ENCODE results near the gene AOAH.

The AOAH gene

GRCh38 chr7:36564489-36564888, 159.8 kb downstream of the AOAH start:
- no peak overlapping the region for H3K9ac ChIP-seq (ENCODE audit: low read length)
- no peaks in the 10 kb centered on the region for H3K4me1 ChIP-seq (ENCODE audit: control insufficient read depth, insufficient read depth, low read length)
- H3K27ac ChIP-seq (ENCODE audit: low read depth, low read length) = no peak overlapping the region
- H3K4me3 ChIP-seq (ENCODE audit: low read length) = no peak overlapping the region
- H3K27me3 ChIP-seq (ENCODE audit: control insufficient read depth, insufficient read depth, low read length) = no peaks in the 10 kb centered on the region
- H3K36me3 ChIP-seq (ENCODE audit: control insufficient read depth, insufficient read depth, low read length) = no peaks in the 10 kb centered on the region

GRCh38 chr7:36563706-36564327, 160.5 kb downstream of the AOAH start:
- no peaks in the 10 kb centered on the region for H3K4me1 ChIP-seq (ENCODE audit: control insufficient read depth, insufficient read depth, low read length)
- H3K36me3 ChIP-seq (ENCODE audit: control insufficient read depth, insufficient read depth, low read length) = no peaks in the 10 kb centered on the region
- H3K9ac ChIP-seq (ENCODE audit: low read length) = no peak overlapping the region
- no peaks in the 10 kb centered on the region for H3K27me3 ChIP-seq (ENCODE audit: control insufficient read depth, insufficient read depth, low read length)
- no peak overlapping the region for H3K4me3 ChIP-seq (ENCODE audit: low read length)
- H3K27ac ChIP-seq (ENCODE audit: low read depth, low read length) = no peak overlapping the region

GRCh38 chr7:36562121-36562520, 162.2 kb downstream of the AOAH start:
- H3K4me3 ChIP-seq (ENCODE audit: low read length) = no peak overlapping the region
- no peaks in the 10 kb centered on the region for H3K27me3 ChIP-seq (ENCODE audit: control insufficient read depth, insufficient read depth, low read length)
- no peak overlapping the region for H3K27ac ChIP-seq (ENCODE audit: low read depth, low read length)
- H3K9ac ChIP-seq (ENCODE audit: low read length) = no peak overlapping the region
- no peaks in the 10 kb centered on the region for H3K36me3 ChIP-seq (ENCODE audit: control insufficient read depth, insufficient read depth, low read length)
- H3K4me1 ChIP-seq (ENCODE audit: control insufficient read depth, insufficient read depth, low read length) = no peaks in the 10 kb centered on the region

DNA sequence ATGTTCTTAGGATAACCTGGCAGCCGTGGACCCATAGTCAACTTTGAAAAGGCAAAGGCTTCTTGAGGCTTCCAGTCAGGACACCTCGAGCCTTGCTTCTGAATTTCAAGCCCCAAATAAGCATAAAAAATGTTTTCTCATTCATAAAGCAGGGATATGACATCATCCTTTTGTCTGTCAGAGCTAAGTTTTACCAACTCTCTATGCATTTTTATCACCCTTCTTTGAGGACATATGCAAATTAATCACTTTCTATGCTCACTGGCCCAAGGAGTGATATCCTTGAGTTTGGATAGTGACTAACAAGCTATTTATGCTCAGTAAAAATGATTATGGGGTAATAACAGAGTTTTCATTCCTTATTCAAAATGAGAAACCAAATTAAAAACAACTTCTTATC, 175.3 kb downstream of the AOAH start:
- no peaks in the 10 kb centered on the region for H3K27me3 ChIP-seq (ENCODE audit: control insufficient read depth, insufficient read depth, low read length)
- no peak overlapping the region for H3K9ac ChIP-seq (ENCODE audit: low read length)
- H3K27ac ChIP-seq (ENCODE audit: low read depth, low read length) = no peak overlapping the region
- H3K36me3 ChIP-seq (ENCODE audit: control insufficient read depth, insufficient read depth, low read length) = no peaks in the 10 kb centered on the region
- H3K4me3 ChIP-seq (ENCODE audit: low read length) = no peak overlapping the region
- H3K4me1 ChIP-seq (ENCODE audit: control insufficient read depth, insufficient read depth, low read length) = no peaks in the 10 kb centered on the region

- no peak overlapping the region for H3K9ac ChIP-seq (ENCODE audit: low read length)
- no peaks in the 10 kb centered on the region for H3K36me3 ChIP-seq (ENCODE audit: control insufficient read depth, insufficient read depth, low read length)
- no peaks in the 10 kb centered on the region for H3K27me3 ChIP-seq (ENCODE audit: control insufficient read depth, insufficient read depth, low read length)
- no peak overlapping the region for H3K27ac ChIP-seq (ENCODE audit: low read depth, low read length)
- H3K4me1 ChIP-seq (ENCODE audit: control insufficient read depth, insufficient read depth, low read length) = no peaks in the 10 kb centered on the region
- H3K4me3 ChIP-seq (ENCODE audit: low read length) = no peak overlapping the region
Observed at GRCh38 chr7:36547416-36547815, 176.9 kb downstream of the AOAH start.

DNA sequence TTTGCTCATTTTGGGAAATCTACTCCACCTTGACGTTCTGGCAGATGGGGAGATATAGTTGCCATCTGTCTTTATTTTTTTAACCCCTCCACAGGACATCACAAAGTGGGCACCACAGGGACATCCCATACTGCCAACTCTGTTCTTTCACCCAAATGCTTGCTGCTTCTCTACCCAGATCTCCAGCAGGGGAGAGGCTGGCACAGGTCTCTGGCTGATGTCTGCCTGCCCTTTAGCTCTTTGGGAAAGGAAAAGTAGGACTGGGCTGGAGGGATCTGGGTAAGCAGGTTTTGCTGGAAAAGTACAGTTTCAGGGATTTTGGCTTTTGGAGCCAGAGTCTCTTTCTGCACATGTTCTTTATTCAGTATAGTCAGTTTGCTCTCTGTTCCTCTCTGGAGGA, 178.0 kb downstream of the AOAH start:
- no peak overlapping the region for H3K27ac ChIP-seq (ENCODE audit: low read depth, low read length)
- no peaks in the 10 kb centered on the region for H3K36me3 ChIP-seq (ENCODE audit: control insufficient read depth, insufficient read depth, low read length)
- H3K4me1 ChIP-seq (ENCODE audit: control insufficient read depth, insufficient read depth, low read length) = no peaks in the 10 kb centered on the region
- no peak overlapping the region for H3K4me3 ChIP-seq (ENCODE audit: low read length)
- H3K9ac ChIP-seq (ENCODE audit: low read length) = no peak overlapping the region
- H3K27me3 ChIP-seq (ENCODE audit: control insufficient read depth, insufficient read depth, low read length) = no peaks in the 10 kb centered on the region

- no peaks in the 10 kb centered on the region for H3K27me3 ChIP-seq (ENCODE audit: control insufficient read depth, insufficient read depth, low read length)
- H3K36me3 ChIP-seq (ENCODE audit: control insufficient read depth, insufficient read depth, low read length) = no peaks in the 10 kb centered on the region
- no peak overlapping the region for H3K27ac ChIP-seq (ENCODE audit: low read depth, low read length)
- no peaks in the 10 kb centered on the region for H3K4me1 ChIP-seq (ENCODE audit: control insufficient read depth, insufficient read depth, low read length)
- no peak overlapping the region for H3K9ac ChIP-seq (ENCODE audit: low read length)
- no peak overlapping the region for H3K4me3 ChIP-seq (ENCODE audit: low read length)
Observed at GRCh38 chr7:36545291-36545690, 179.0 kb downstream of the AOAH start.

- no peaks in the 10 kb centered on the region for H3K27me3 ChIP-seq (ENCODE audit: control insufficient read depth, insufficient read depth, low read length)
- H3K36me3 ChIP-seq (ENCODE audit: control insufficient read depth, insufficient read depth, low read length) = no peaks in the 10 kb centered on the region
- no peak overlapping the region for H3K9ac ChIP-seq (ENCODE audit: low read length)
- H3K4me3 ChIP-seq (ENCODE audit: low read length) = no peak overlapping the region
- H3K27ac ChIP-seq (ENCODE audit: low read depth, low read length) = no peak overlapping the region
- no peaks in the 10 kb centered on the region for H3K4me1 ChIP-seq (ENCODE audit: control insufficient read depth, insufficient read depth, low read length)
Observed at GRCh38 chr7:36538126-36538525, 186.2 kb downstream of the AOAH start.

DNA sequence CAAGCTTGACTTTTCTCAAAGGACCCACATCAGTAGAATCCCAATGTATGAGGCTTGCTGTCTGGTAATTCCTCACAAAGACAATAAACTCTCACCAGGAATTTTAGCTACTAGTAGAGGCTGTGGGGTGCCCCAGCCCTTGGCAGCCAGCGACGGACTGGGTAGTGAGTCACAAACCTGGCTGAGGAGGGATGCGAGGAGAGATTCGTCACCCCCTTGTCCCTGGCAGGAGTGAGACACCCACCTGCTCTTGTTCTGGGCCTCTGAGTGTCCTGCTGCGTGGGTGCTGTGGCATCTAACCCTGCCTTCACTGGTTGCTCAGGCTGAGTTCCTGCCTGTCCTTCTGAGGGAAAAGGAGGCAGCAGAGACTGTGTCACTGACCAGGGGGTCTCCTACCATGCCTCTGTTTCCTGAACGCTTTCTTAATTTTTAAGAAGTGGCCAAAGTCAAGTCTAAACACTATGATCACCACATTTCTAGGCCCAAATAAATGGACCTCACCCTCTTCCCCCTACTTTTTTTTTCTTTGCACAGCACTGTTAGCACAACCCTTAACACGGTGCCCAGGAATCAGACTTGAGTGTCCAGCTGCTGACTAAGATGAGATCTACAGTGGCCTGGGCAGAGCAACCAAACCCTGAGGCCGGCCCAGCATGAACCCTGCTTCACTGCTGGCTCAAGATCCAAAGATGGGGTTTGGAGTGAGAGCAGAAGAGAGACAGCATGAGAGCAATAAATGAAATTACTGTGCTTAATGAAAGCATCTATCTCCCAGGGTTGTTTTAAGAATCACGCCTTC, 188.2 kb downstream of the AOAH start:
- no peak overlapping the region for H3K4me3 ChIP-seq (ENCODE audit: low read length)
- H3K27ac ChIP-seq (ENCODE audit: low read depth, low read length) = no peak overlapping the region
- no peaks in the 10 kb centered on the region for H3K27me3 ChIP-seq (ENCODE audit: control insufficient read depth, insufficient read depth, low read length)
- H3K4me1 ChIP-seq (ENCODE audit: control insufficient read depth, insufficient read depth, low read length) = no peaks in the 10 kb centered on the region
- H3K36me3 ChIP-seq (ENCODE audit: control insufficient read depth, insufficient read depth, low read length) = no peaks in the 10 kb centered on the region
- H3K9ac ChIP-seq (ENCODE audit: low read length) = no peak overlapping the region

DNA sequence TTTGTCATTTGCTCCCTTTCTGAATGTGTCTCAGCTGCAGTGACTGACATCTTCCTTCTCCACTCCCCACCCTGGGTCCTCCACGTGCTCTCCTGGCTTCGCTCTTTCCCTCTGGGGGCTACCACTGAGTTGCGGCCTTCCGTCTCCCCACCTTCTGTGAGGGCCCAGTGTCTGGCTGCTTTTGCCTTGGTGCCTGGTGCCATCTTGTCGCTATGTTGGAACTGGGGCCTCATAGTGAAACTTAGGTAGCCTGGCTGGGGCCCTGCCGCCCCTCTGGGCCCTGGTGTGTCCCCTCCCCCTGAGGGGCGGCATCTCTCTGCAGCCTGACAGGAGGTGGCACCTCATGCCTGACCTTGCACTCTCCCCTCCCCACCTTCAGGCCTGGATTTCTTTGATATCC, 190.6 kb downstream of the AOAH start:
- Histone ChIP-seq H3K4me1 (ENCODE audit: control insufficient read depth, insufficient read depth, low read length) (no peaks in the 10 kb centered on the region), H3K36me3 (ENCODE audit: control insufficient read depth, insufficient read depth, low read length) (no peaks in the 10 kb centered on the region), H3K9ac (ENCODE audit: low read length) (no peak overlapping the region), H3K27ac (ENCODE audit: low read depth, low read length) (no peak overlapping the region), H3K4me3 (ENCODE audit: low read length) (no peak overlapping the region), H3K27me3 (ENCODE audit: control insufficient read depth, insufficient read depth, low read length) (no peaks in the 10 kb centered on the region)

GRCh38 chr7:36532981-36533499, 191.3 kb downstream of the AOAH start:
- Histone ChIP-seq H3K4me3 (ENCODE audit: low read length) (no peak overlapping the region), H3K36me3 (ENCODE audit: control insufficient read depth, insufficient read depth, low read length) (no peaks in the 10 kb centered on the region), H3K27me3 (ENCODE audit: control insufficient read depth, insufficient read depth, low read length) (no peaks in the 10 kb centered on the region), H3K27ac (ENCODE audit: low read depth, low read length) (no peak overlapping the region), H3K4me1 (ENCODE audit: control insufficient read depth, insufficient read depth, low read length) (no peaks in the 10 kb centered on the region), H3K9ac (ENCODE audit: low read length) (no peak overlapping the region)

GRCh38 chr7:36531951-36532350, 192.3 kb downstream of the AOAH start:
- Histone ChIP-seq H3K9ac (ENCODE audit: low read length) (no peak overlapping the region), H3K27ac (ENCODE audit: low read depth, low read length) (no peak overlapping the region), H3K4me1 (ENCODE audit: control insufficient read depth, insufficient read depth, low read length) (no peaks in the 10 kb centered on the region), H3K4me3 (ENCODE audit: low read length) (no peak overlapping the region), H3K36me3 (ENCODE audit: control insufficient read depth, insufficient read depth, low read length) (no peaks in the 10 kb centered on the region), H3K27me3 (ENCODE audit: control insufficient read depth, insufficient read depth, low read length) (no peaks in the 10 kb centered on the region)

DNA sequence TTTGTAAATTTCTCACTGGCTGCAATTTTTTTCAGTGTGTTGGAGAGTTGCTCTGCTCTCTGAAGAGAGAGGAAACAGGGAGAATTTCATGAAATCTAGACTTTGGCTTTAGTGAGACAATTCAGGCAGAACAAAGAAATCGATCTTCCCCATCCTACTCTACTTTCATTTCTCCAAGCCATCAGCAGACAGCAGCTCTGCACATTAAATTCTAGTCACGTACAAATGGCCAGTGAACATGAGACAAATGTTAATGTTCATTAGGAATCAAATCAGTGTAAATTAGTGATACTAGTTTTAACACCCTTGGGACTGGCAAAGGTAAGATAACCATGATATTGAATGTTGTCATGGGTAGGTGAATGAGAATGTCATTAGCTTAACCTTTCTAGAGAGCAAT, 193.8 kb downstream of the AOAH start:
- no peak overlapping the region for H3K4me3 ChIP-seq (ENCODE audit: low read length)
- H3K9ac ChIP-seq (ENCODE audit: low read length) = no peak overlapping the region
- H3K27me3 ChIP-seq (ENCODE audit: control insufficient read depth, insufficient read depth, low read length) = no peaks in the 10 kb centered on the region
- no peaks in the 10 kb centered on the region for H3K36me3 ChIP-seq (ENCODE audit: control insufficient read depth, insufficient read depth, low read length)
- H3K4me1 ChIP-seq (ENCODE audit: control insufficient read depth, insufficient read depth, low read length) = no peaks in the 10 kb centered on the region
- H3K27ac ChIP-seq (ENCODE audit: low read depth, low read length) = no peak overlapping the region
